GF-D8 (cell line): ENCODE results near the gene ESM1.
"Not testable (repeated sequence)": the region's sequence is repeated elsewhere in the genome, so short reads cannot be mapped to it uniquely, and the experiment has no call there.

Experiments
- DNase-seq: peaks from one replicate; lab custom pipeline; 2025; lab: John Stamatoyannopoulos, UW

ESM1 gene

GRCh38 chr5:54985301-54986268, at the start of gene ESM1:
Gene ESM1 (minus strand): TSS chr5:54985593. CDS start chr5:54985517, 76 bp downstream.
- no peak for DNase-seq

- no peak for DNase-seq
These were observed 48.2 kb upstream of the ESM1 start for GRCh38 chr5:55033568-55033967.

GRCh38 chr5:55031492-55031891, 46.1 kb upstream of the ESM1 start:
- DNase-seq = no peak

- DNase-seq = no peak
These were observed 45.4 kb upstream of the ESM1 start for GRCh38 chr5:55030676-55031369.

GRCh38 chr5:55030220-55030619, 44.8 kb upstream of the ESM1 start:
- no peak for DNase-seq

- no peak for DNase-seq
These were observed 42.2 kb upstream of the ESM1 start for GRCh38 chr5:55027595-55027994.

GRCh38 chr5:55022450-55022849, 37.1 kb upstream of the ESM1 start:
- DNase-seq = no peak

GRCh38 chr5:55021821-55022220, 36.4 kb upstream of the ESM1 start:
- no peak for DNase-seq

- no peak for DNase-seq
These were observed 36.0 kb upstream of the ESM1 start for GRCh38 chr5:55021410-55021809.

- DNase-seq = not testable (repeated sequence)
These were observed 24.8 kb upstream of the ESM1 start for GRCh38 chr5:55010149-55010548.

- DNase-seq = no peak
These were observed 19.3 kb upstream of the ESM1 start for GRCh38 chr5:55004729-55005128.

GRCh38 chr5:55003432-55004065, 18.2 kb upstream of the ESM1 start:
- no peak for DNase-seq

- not testable (repeated sequence) for DNase-seq
These were observed 16.8 kb upstream of the ESM1 start for GRCh38 chr5:55002166-55002565.

- DNase-seq = no peak
These were observed 11.7 kb upstream of the ESM1 start for GRCh38 chr5:54997081-54997480.

GRCh38 chr5:54996466-54996865, 11.1 kb upstream of the ESM1 start:
- no peak for DNase-seq

GRCh38 chr5:54995168-54995567, 9.8 kb upstream of the ESM1 start:
- no peak for DNase-seq

GRCh38 chr5:54994628-54995027, 9.2 kb upstream of the ESM1 start:
- no peak for DNase-seq

- DNase-seq = no peak
These were observed 7.9 kb upstream of the ESM1 start for GRCh38 chr5:54993318-54993717.

- no peak for DNase-seq
These were observed 6.0 kb upstream of the ESM1 start for GRCh38 chr5:54991416-54991815.

GRCh38 chr5:54990841-54991258, 5.5 kb upstream of the ESM1 start:
- no peak for DNase-seq

GRCh38 chr5:54988817-54989216, 3.4 kb upstream of the ESM1 start:
- DNase-seq = no peak

- no peak for DNase-seq
These were observed 2.8 kb upstream of the ESM1 start for GRCh38 chr5:54988218-54988617.

GRCh38 chr5:54986269-54986654, 869 bp upstream of the ESM1 start:
- no peak for DNase-seq
